ENCODE results near the gene NECAP2. TPM values are rescaled to one million over a fixed set of nuclear protein-coding genes. Genes with fewer than 3 reads are reported as not detected.

NECAP2 gene
- total RNA-seq, 2 experiments from 2014 or later, result 53.1 to 54.7 TPM

- H3K27me3 Mint-ChIP-seq, result no peaks in the 10 kb centered on the region
- TF ChIP-seq, protein P1, sequence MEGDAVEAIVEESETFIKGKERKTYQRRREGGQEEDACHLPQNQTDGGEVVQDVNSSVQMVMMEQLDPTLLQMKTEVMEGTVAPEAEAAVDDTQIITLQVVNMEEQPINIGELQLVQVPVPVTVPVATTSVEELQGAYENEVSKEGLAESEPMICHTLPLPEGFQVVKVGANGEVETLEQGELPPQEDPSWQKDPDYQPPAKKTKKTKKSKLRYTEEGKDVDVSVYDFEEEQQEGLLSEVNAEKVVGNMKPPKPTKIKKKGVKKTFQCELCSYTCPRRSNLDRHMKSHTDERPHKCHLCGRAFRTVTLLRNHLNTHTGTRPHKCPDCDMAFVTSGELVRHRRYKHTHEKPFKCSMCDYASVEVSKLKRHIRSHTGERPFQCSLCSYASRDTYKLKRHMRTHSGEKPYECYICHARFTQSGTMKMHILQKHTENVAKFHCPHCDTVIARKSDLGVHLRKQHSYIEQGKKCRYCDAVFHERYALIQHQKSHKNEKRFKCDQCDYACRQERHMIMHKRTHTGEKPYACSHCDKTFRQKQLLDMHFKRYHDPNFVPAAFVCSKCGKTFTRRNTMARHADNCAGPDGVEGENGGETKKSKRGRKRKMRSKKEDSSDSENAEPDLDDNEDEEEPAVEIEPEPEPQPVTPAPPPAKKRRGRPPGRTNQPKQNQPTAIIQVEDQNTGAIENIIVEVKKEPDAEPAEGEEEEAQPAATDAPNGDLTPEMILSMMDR (IDR thresholded peaks at IDR 0.05), result no peak
- H3K4me1 Mint-ChIP-seq (ENCODE audit: low read depth), result peaks cover 33% of the 10 kb centered on the region
- DNase-seq, result peak; percentile 45
- peak overlapping the region; percentile 77 for H3K27ac Mint-ChIP-seq
- CTCF ChIA-PET, result interaction anchor here (4.0 kb wide), 1 partner anchor 22 kb away, joined by 20 read pairs; the partner anchor contains the start of gene NECAP2
- no peak overlapping the region for H3K4me3 Mint-ChIP-seq
- H3K9me3 Mint-ChIP-seq, result peaks cover 3% of the 10 kb centered on the region
- ATAC-seq, result no peak
- no peaks in the 10 kb centered on the region for H3K36me3 Mint-ChIP-seq (ENCODE audit: low read depth)
- intact Hi-C loops (cut with micrococcal nuclease), result no loop called here
- POLR2A ChIA-PET, result interaction anchor here (2.1 kb wide), 1 partner anchor 26 kb away, joined by 5 read pairs; no protein-coding TSS in a partner anchor
These were observed 21.6 kb upstream of the NECAP2 start for GRCh38 chr1:16418823-16419425.

DNA sequence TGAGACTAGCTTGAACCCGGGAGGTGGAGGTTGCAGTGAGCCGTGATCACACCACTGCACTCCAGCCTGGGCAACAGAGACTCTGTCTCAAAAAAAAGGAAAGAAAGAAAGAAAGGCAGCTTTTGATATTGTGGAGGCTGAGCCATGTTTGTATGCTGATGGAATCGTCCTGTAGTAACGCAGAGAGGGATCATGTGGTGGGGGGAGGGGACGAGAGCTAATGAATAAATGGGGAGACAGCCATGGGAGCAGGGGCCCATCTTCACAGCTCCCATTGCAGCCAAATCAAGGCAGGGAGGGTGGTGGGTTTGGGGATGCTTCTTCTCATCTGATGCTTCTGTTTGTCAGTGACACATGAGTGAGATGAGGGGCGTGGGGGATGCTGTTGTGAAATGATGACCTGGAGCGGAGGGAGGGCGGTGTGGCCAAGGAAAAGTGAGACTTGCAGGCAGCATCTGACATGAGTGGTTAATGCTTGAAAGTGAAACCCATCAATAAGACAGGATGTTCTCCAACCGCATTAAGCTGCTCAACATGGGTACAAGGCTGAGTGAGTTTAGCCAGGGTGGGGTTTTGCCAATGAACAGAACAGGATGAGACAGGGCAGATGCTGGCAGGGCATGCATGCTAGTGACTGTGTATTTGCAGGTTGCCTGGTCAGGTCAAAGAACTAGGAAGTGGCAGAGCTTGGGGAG is 20.0 kb upstream of the NECAP2 start:
- DNase-seq (peak; percentile 92), ATAC-seq (peak; percentile 96)
- TF ChIP-seq, protein P1 (IDR thresholded peaks at IDR 0.05), result no peak
- peaks cover 3% of the 10 kb centered on the region for H3K9me3 Mint-ChIP-seq
- intact Hi-C loops (cut with micrococcal nuclease), result no loop called here
- H3K36me3 Mint-ChIP-seq (ENCODE audit: low read depth), result no peaks in the 10 kb centered on the region
- peaks cover 33% of the 10 kb centered on the region for H3K4me1 Mint-ChIP-seq (ENCODE audit: low read depth)
- CTCF ChIA-PET, result interaction anchor here (1.1 to 4.0 kb wide), 4 partner anchors 12 to 57 kb away, joined by 3 to 20 read pairs (median 4); partner anchors contain the start of gene NECAP2
- peak overlapping the region; percentile 34 for H3K4me3 Mint-ChIP-seq
- POLR2A ChIA-PET, result interaction anchor here (0.8 to 2.9 kb wide), 6 partner anchors 12 to 93 kb away, joined by 3 to 8 read pairs (median 4); partner anchors contain the start of genes NECAP2 and RNU1-1
- H3K27ac Mint-ChIP-seq, result peak overlapping the region; percentile 92
- H3K27me3 Mint-ChIP-seq, result no peaks in the 10 kb centered on the region

- TF ChIP-seq, protein P1 (IDR thresholded peaks at IDR 0.05), result no peak
- DNase-seq, result peak; percentile 8
- Mint-ChIP-seq H3K4me1 (ENCODE audit: low read depth) (peaks cover 33% of the 10 kb centered on the region), H3K9me3 (peaks cover 3% of the 10 kb centered on the region), H3K4me3 (peak overlapping the region; percentile 34), H3K36me3 (ENCODE audit: low read depth) (no peaks in the 10 kb centered on the region), H3K27me3 (no peaks in the 10 kb centered on the region), H3K27ac (peak overlapping the region; percentile 92)
- POLR2A ChIA-PET, result interaction anchor here (0.8 to 2.9 kb wide), 5 partner anchors 12 to 93 kb away, joined by 3 to 8 read pairs (median 3); partner anchors contain the start of genes NECAP2 and RNU1-1
- ATAC-seq, result peak; percentile 35
- intact Hi-C loops (cut with micrococcal nuclease), result no loop called here
- CTCF ChIA-PET, result interaction anchor here (1.5 to 4.0 kb wide), 3 partner anchors 11 to 58 kb away, joined by 3 to 20 read pairs (median 4); partner anchors contain the start of gene NECAP2
These were observed 19.3 kb upstream of the NECAP2 start for GRCh38 chr1:16421201-16421600.

DNA sequence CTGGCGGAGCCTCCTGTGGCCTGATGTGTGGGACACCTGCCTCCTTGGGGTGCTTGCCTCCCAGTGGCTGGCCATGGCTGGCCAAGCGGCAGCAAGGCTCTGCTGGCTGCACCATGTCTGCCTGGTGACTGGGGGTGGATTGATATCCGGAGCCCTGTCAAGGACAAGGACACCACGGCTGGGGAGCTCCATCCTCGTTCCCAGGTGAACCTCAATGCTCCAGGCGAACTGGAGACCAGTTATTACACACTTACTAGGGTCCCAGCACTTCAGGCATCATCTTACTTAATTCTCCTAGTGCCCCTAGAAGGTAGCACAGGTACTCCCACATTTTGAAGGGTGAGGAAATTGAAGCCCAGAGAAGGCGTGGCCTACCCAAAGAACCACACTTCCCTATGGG is 18.5 kb upstream of the NECAP2 start:
- POLR2A ChIA-PET, result interaction anchor here (0.6 to 2.9 kb wide), 4 partner anchors 19 to 316 kb away, joined by 3 to 8 read pairs (median 3); partner anchors contain the start of genes FBXO42, NECAP2 and RNU1-1
- Mint-ChIP-seq H3K36me3 (ENCODE audit: low read depth) (no peaks in the 10 kb centered on the region), H3K27me3 (no peaks in the 10 kb centered on the region), H3K27ac (no peak overlapping the region), H3K4me3 (no peak overlapping the region), H3K4me1 (ENCODE audit: low read depth) (peaks cover 33% of the 10 kb centered on the region), H3K9me3 (peaks cover 3% of the 10 kb centered on the region)
- intact Hi-C loops (cut with micrococcal nuclease), result no loop called here
- ATAC-seq (no peak), DNase-seq (no peak)
- TF ChIP-seq, protein P1 (IDR thresholded peaks at IDR 0.05), result no peak
- CTCF ChIA-PET, result interaction anchor here (1.8 kb wide), 1 partner anchor 18 kb away, joined by 6 read pairs; the partner anchor contains the start of gene NECAP2

Measured in activated CD8-positive, alpha-beta T cell treated with anti-CD3 and anti-CD28 coated beads for 36 hours (primary cell).